SK-MEL-5 (cell line): ENCODE data around the gene TTC9C. TPM values are rescaled to one million over a fixed set of nuclear protein-coding genes. Genes with fewer than 3 reads are reported as not detected.
A peak's percentile ranks its signal among the peaks of the same experiment; 100 is the strongest.

Source experiments
- DNase-seq: peaks from one replicate; pipeline ENCODE4 v3.0.0-alpha.2; 2016; ENCODE audit warnings: low read depth, low spot score
- in situ Hi-C: cut with HindIII; loops from 2 replicates; pipeline ENCODE4 v1.10.0; 2016; ENCODE audit warnings: low sequenced_read_pairs, high pct_unique_total_duplicates, low pct_unique_long_range_greater_than_20kb
- total RNA-seq: library from RNA; depleted of rRNA; stranded (reverse); fragments of >200 nt; shearing (Covaris generic); gene quantifications from 2 replicates; pipeline ENCODE4 v1.2.3, GENCODE V29; 2014

TTC9C gene
- total RNA-seq, 1 experiment from 2014 or later, result 25.0 TPM

DNA sequence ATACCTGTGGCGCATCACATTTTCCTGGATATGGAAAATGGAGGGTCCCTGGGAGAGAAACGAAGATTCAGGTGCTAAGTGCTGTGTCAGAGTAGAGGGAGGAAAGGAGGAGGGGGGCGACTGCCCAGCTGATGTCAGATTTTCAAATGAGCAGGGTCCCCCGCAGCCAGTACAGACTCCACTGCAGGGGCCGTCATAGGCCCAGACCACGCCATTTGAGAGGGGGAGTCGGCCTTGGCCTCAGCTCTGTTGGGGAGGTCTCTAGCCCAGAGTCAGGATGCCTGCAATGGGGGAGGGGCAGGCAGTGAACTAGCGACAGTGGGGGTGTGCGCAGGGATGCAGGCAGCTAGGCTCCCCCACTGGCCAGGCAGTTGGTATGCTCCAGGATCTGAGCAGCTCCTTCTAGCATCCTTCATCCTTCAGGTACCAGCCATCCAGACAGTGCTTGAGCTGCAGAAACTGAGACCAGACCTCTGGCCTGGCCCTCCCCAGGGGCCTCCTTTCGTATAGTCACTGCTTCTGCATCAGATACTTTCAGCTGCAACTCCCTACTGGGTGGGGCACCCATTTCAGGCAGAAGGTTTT, 20.9 kb upstream of the TTC9C start, which contains the start of the genes BSCL2 and GNG3:
BSCL2 (minus strand) TSS at position 148 of the 585 bp plus-strand sequence. CDS start 229 bp downstream, outside the sequence.
GNG3 (plus strand) TSS at position 400 of the 585 bp plus-strand sequence. CDS start 620 bp downstream, outside the sequence.
- no peak for DNase-seq
- in situ Hi-C loops, result no loop called here

- in situ Hi-C loops, result no loop called here
These were observed 19.9 kb upstream of the TTC9C start for GRCh38 chr11:62708392-62708791.

DNA sequence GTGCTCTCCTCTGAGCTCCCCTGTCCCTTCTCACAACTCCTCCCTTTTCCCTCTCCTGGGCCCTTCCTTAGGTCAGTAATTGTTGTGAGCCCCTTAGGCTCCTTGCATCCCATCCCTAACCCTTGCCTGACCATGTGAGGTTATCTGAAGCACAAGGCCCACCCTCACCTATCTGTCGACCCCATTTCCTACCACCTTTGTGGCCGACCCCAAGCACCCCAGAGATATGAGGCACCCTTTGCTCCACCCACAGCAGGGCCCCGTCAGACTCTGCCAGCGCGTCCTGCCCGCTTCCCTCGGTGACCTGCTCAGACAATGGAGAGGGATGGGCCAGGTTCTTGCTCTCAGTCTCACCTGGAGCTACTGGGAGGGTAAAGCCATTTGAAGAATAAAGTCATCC, 19.5 kb upstream of the TTC9C start:
- no peak for DNase-seq
- in situ Hi-C loops, result no loop called here

More at GRCh38 chr11:62708392-62708791, 19.9 kb upstream of the TTC9C start:
- no peak for DNase-seq

GRCh38 chr11:62709247-62710000, 18.9 kb upstream of the TTC9C start:
- peak; percentile 96 for DNase-seq
- in situ Hi-C loops, result no loop called here

DNA sequence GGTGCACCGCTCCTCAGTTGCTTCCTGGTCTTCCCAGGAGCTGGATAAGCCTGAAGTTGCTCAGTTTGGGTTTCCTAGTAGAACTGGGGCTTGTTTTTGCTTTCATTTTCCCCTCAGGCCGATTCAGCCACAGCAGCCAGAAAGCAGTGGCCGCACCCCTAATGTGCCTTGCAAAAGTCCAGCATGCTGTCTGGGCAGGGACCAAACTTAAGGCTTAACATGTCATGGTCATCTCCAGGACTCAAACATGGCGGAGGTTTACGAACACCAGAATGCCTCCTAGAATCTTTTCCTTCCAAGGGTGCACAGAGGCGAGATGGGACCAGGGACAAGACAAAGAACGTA, 18.3 kb upstream of the TTC9C start:
- no peak for DNase-seq
- in situ Hi-C loops, result no loop called here

DNA sequence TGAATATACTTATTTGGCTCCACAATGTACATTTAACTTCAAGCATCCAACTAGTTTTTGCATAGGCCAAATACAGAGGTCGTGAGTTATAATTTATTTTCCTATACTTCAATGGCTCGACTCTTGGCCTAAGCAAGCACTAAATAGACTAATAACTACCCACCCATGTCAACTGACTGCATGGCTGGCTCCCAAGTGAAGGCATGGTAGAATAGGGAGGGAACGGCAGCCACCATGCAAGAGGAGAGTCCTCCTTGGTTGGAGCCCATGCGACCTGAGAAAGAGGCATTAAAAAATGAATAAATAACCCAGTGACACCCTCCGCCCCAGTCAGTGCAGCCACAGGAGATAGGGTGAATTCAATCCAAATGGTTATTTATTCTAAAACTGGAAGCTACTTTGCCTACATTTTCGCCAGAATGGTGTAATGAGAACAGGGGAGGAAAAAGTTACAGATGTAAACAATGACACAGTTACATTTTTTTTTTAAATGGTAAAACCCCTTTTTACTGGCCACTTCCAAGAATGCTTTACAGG, 15.9 kb upstream of the TTC9C start:
- no peak for DNase-seq
- in situ Hi-C loops, result no loop called here

DNA sequence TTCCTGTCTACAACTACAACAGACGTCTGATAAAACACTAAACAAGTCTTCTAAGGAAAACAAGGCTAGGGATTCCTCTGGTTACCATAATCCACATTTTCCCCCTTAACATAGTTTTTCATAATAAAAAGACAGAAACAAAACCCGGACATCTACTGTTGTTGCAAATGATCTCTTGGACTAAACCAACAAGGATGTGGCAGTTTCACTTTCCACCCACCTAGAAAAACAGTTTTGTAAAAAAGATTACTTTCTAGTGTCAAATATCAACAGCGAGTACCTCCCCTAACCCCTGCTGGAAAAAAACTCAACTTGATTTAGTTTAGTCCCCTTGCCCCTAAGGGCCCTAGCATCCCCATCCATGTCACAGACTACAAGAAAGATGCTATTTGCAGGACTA, 15.4 kb upstream of the TTC9C start:
- in situ Hi-C loops, result no loop called here
- DNase-seq, result no peak

- no peak for DNase-seq
- in situ Hi-C loops, result no loop called here
These were observed 14.9 kb upstream of the TTC9C start for GRCh38 chr11:62713343-62713742.

- in situ Hi-C loops, result no loop called here
- no peak for DNase-seq
These were observed 12.8 kb upstream of the TTC9C start for GRCh38 chr11:62715150-62716130.

GRCh38 chr11:62716206-62716605, 12.1 kb upstream of the TTC9C start:
- DNase-seq, result no peak
- in situ Hi-C loops, result no loop called here

- DNase-seq, result no peak
- in situ Hi-C loops, result no loop called here
These were observed 11.5 kb upstream of the TTC9C start for GRCh38 chr11:62716816-62717215.

DNA sequence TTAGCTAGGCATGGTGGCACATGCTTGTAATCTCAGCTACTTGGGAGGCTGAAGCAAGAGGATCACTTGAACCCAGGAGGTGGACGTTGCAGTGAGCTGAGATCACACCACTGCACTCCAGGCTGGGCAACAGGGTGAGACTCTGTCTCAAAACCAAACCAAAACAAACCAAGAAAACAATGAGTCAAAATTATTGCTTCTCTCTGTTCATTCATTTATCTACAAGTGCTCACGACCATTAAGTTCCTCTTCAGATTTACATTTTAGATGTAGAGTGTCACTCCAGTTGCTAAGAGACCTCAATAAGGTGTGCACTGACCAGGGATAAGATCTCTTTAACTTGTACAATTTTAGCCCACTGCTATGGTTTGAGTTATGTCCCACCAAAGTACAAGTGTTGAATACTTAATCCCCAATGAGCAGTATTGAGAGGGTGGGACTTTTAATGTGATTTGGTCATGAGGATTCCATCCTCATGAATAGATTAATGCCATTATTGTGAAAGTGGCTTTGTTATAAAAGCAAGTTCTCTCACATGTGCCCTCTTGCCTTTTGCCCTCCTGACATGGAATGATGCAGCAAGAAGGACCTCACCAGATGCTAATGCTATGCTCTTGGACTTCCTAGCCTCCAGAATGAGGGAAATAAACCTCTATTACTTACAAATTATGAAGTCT, 8.8 kb upstream of the TTC9C start:
- in situ Hi-C loops, result no loop called here
- no peak for DNase-seq

DNA sequence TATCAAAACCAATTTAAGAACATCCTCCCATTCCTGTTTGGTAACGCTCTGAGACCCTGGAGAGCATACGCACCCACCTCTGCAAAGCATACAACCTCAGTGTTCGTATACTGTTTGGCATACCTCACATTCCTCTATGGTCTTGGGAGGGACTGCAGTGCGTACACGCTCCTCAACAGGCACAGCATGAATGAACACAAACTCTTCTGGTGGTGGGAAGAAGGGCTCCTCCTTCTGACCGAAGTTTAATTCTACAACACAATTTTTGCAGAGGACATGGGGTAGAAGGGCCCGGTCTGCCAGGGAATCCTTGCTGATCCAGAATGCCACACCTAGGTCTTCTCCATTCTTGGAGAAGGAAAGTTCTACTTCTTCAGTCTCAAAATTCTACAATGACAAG, 6.3 kb upstream of the TTC9C start:
- DNase-seq, result peak; percentile 79

GRCh38 chr11:62724171-62724570, 4.1 kb upstream of the TTC9C start:
- in situ Hi-C loops, result no loop called here
- no peak for DNase-seq

More for the DNA sequence above, 6.3 kb upstream of the TTC9C start:
- in situ Hi-C loops, result no loop called here

DNA sequence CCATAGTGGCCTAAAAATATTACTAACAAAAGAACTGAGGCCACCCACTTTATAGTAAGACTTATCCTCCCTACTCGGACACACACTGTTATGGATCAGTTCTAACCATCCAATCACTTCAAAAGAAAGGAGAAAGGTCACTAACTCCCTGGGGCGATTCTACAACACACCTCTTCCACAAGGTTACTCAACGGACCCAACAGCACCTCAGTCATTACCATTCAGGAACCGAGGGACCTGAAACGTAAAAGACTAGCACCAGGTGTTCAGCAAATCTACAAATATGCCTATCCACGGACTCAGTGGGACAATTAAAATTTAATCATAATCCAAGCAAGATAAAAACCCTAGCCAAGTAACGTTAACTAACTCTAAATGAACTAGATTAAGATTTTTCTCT, 2.6 kb upstream of the TTC9C start:
- DNase-seq, result no peak
- in situ Hi-C loops, result no loop called here

DNA sequence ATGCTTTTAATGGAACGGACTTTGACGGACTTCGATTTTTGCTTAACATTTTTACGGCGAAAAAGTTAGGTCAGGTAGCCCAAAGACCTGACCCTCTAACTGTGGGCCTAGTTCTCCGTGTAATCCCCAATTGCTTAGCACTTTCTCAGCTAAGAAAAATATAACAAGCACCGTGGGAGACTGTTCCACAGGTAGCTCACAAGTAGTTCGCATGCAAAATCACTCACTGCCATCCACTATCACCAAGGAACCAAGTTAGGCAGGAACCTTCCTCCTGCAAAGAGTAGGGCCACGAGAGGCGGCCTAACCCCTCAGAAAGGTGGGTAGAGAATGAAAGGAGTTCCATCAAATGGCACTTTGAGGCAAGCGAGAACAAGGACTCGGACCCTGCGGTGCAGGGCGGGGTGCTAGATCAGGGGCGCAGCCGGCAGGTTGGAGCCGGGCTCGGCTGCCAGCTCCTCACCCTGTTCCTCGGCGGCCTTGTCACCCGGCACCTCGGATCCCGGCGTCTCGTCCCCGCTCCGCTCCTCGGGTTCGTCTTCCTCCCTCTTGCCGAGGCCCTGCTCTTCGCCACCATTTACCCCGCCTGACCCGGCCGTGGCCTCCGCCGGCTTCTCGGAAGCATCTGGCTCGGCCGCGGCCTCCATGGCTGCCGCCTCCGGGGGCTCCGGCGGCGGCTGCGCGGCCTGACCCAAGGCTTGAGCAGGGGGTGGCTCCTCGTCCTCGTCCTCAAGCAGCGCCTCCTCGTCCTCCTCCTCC, 2.0 kb upstream of the TTC9C start:
- in situ Hi-C loops, result no loop called here
- DNase-seq, result no peak

DNA sequence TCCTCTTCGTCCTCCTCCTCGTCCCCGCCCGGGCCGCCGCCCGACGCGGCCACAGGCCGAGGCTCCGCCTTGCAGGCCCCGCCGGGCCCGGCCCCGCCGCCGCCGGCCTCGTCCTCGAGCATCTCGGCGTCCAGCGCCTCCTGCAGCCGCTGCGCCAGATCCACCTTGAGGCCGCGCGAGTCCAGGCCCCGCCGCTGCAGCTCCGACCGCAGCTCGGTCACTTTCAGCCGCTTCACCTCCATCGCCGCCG, 1.4 kb upstream of the TTC9C start:
- DNase-seq, result no peak
- in situ Hi-C loops, result no loop called here
